Activated B cell treated with CpG ODN at 0.5 μM for 24 hours (primary cell): ENCODE results near the gene BZW2. TPM values are rescaled to one million over a fixed set of nuclear protein-coding genes. Genes with fewer than 3 reads are reported as not detected.

ENCODE experiments used
- ATAC-seq: fragments of 200-7000 bp; cut with Tn5 transposase; one replicate; pipeline ENCODE4 v1.10.0; 2021; ENCODE audit warnings: low read depth, mild to moderate bottlenecking, moderate library complexity
- CTCF ChIA-PET: fragments of 350-600 bp; sonication (Branson Sonifier 250); formaldehyde crosslinking; loops from one replicate; lab custom pipeline; 2021; ENCODE audit warnings: antibody characterized with exemption; lab: Charles Lee
- POLR2A ChIA-PET: fragments of 350-600 bp; sonication (Branson Sonifier 250); formaldehyde crosslinking; loops from one replicate; lab custom pipeline; 2021; ENCODE audit warnings: antibody characterized with exemption; lab: Charles Lee
- DNase-seq: peaks from one replicate; pipeline ENCODE4 v3.0.0; 2022
- H3K27ac Mint-ChIP-seq: one replicate; pipeline ENCODE4 v1.8.0; 2020; ENCODE audit warnings: mixed read lengths
- H3K27me3 Mint-ChIP-seq: one replicate; pipeline ENCODE4 v1.8.0; 2021; ENCODE audit warnings: mixed read lengths
- H3K36me3 Mint-ChIP-seq: one replicate; pipeline ENCODE4 v1.8.0; 2021; ENCODE audit warnings: low read depth, mixed read lengths
- H3K4me1 Mint-ChIP-seq: one replicate; pipeline ENCODE4 v1.8.0; 2021; ENCODE audit warnings: mixed read lengths
- H3K4me3 Mint-ChIP-seq: one replicate; pipeline ENCODE4 v1.8.0; 2020; ENCODE audit warnings: mild to moderate bottlenecking, mixed read lengths
- H3K9me3 Mint-ChIP-seq: one replicate; pipeline ENCODE4 v1.8.0; 2020; ENCODE audit warnings: mixed read lengths
- CTCF ChIP-seq: fragments of 200-600 bp; IDR thresholded peaks from one replicate; pipeline ENCODE4 v1.8.0; 2022; ENCODE audit warnings: antibody characterized with exemption, mild to moderate bottlenecking
- intact Hi-C: fragments of 100-400 bp; cut with micrococcal nuclease; formaldehyde crosslinking; loops from one replicate; pipeline ENCODE4 v1.15.1; 2024
- total RNA-seq: library from RNA; stranded (reverse); gene quantifications from 2 replicates; pipeline ENCODE4 v1.2.3, GENCODE V29; 2022

The BZW2 gene
- total RNA-seq, 1 donor from 2014 or later, result 47.2 TPM

DNA sequence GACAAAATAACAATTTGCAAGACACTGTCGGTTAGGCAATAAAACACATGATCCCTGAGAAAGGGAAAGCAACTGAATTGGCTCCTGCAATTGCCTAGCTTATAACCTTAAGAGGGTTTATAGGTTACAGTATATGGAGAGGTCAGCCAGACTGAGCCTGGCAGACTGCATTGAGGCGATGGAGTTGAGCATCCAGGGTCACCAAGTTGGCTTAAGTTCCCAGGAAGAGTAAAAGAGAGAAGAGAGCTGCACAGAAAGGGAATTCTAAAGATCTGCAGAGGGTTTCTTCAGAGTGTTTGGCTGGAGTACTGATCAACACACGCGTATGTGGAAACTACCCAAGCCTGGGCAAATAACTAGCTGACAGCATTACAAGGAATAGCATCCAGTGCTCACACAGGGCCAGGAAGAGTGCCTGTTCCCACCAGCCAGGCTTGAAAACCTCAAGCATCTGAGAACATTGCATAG lies 11.7 kb upstream of the BZW2 start:
- DNase-seq (no peak), ATAC-seq (no peak)
- intact Hi-C loops, result no loop called here
- no peak overlapping the region for H3K27ac Mint-ChIP-seq
- ChIA-PET CTCF (no interaction called here), POLR2A (interaction anchor here (0.7 kb wide), 1 partner anchor 12 kb away, joined by 4 read pairs; the partner anchor contains the start of gene BZW2)
- H3K27me3 Mint-ChIP-seq, result no peaks in the 10 kb centered on the region
- H3K36me3 Mint-ChIP-seq, result peaks cover 31% of the 10 kb centered on the region
- no peaks in the 10 kb centered on the region for H3K9me3 Mint-ChIP-seq
- H3K4me1 Mint-ChIP-seq, result no peaks in the 10 kb centered on the region
- TF ChIP-seq CTCF, result no peak
- no peak overlapping the region for H3K4me3 Mint-ChIP-seq

DNA sequence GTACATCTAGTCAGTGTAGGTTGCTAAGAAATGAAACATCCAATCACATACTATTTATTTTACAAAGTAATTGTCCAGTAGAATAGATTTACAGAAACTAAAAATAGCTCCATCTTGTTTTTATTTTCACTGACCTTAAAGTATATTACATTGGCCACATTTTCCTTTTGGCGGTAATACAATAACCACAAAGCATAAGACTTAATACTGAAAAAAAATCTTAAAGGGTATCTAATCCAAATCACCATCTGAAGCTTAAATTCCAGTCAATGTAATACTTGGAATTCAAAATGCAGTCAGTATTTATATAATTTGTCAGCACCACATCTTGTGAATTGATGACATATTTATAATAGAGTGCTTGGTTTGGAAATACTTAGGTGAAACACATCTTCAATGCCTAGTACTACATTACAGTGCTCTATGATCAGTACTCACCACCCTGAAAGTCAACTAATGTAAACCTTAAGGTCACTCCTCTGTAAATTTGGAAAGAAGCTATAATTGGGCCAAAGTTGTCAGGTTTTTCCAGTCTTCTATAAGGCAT lies 9.4 kb upstream of the BZW2 start:
- TF ChIP-seq CTCF, result no peak
- ChIA-PET CTCF (no interaction called here), POLR2A (interaction anchor here (1.6 kb wide), 1 partner anchor 9 kb away, joined by 6 read pairs; the partner anchor contains the start of genes ANKMY2 and BZW2)
- Mint-ChIP-seq H3K4me3 (no peak overlapping the region), H3K27me3 (no peaks in the 10 kb centered on the region), H3K27ac (no peak overlapping the region), H3K36me3 (peaks cover 28% of the 10 kb centered on the region), H3K9me3 (no peaks in the 10 kb centered on the region), H3K4me1 (no peaks in the 10 kb centered on the region)
- ATAC-seq (no peak), DNase-seq (no peak)
- intact Hi-C loops, result no loop called here

DNA sequence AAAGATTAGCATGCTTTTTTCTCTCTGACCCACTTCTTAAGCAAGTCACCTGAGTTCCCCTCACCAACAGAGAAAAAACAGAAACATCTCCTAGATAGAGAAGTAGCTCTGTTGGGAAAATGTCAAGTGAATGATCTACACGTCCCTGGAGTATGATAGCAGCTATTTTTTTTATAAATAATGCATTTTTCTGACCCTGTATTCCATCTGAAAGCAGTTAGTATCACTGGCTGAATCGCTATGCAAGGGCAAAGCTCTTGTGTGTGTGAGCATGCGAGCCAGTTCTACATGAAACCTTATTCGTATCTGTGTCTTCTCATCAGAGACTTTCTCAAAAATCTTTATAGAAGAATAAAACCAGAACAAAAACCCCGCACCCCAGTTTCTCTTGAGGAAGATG lies 8.6 kb upstream of the BZW2 start:
- ATAC-seq (no peak), DNase-seq (no peak)
- Mint-ChIP-seq H3K27ac (no peak overlapping the region), H3K4me1 (peaks cover 6% of the 10 kb centered on the region), H3K4me3 (no peak overlapping the region), H3K36me3 (peaks cover 25% of the 10 kb centered on the region), H3K9me3 (no peaks in the 10 kb centered on the region), H3K27me3 (no peaks in the 10 kb centered on the region)
- ChIA-PET CTCF (no interaction called here), POLR2A (interaction anchor here (1.6 kb wide), 1 partner anchor 8 kb away, joined by 6 read pairs; the partner anchor contains the start of genes ANKMY2 and BZW2)
- intact Hi-C loops, result no loop called here
- no peak for TF ChIP-seq CTCF

DNA sequence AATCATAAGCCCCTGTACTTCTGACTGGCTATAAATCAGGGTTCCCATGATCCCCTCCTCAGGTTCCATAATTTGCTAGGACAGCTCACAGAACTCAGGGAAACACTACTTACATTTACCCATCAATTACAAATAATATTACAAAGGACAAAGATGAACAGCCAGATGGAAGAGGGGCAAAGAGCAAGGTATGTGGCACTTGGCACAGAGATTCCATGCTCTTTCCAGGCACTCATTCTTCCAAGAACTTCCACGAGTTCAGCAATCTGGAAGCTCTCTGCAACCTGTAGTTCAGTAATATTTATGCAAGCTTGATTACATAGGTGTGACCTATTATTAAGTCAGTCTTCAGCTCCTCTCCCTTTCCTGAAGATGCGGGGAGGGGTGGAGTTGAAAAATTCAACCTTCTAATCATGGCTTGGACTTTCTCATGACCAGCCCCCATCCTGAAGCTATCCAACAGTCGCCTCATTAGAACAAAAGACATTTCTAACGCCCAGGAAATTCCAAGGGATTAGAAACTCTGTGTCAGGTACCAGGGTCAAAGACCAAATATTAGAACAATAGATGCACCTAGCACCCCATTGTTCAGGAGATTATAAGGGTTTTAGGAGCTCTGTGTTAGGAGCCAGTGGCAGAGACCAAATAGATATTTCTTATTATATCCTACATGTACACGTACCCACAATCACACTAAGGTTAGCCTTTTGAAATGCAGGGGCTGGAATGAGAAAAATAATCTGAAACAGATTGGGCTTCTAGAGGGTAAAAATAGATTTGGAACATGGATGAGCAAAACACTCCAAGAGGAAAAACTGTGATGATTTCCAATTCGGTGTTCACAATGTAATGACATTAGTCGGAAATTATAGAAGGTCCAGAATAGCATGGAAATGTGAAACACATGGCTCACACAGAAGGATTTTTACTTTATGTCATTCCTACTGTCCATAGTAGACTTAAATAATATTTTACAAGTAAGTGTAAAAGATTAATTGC lies 7.4 kb upstream of the BZW2 start:
- no peak overlapping the region for H3K27ac Mint-ChIP-seq
- peaks cover 25% of the 10 kb centered on the region for H3K36me3 Mint-ChIP-seq

More for the DNA sequence above, 7.4 kb upstream of the BZW2 start:
- Mint-ChIP-seq H3K9me3 (no peaks in the 10 kb centered on the region), H3K27me3 (no peaks in the 10 kb centered on the region), H3K4me1 (peaks cover 14% of the 10 kb centered on the region), H3K4me3 (no peak overlapping the region)
- POLR2A ChIA-PET, result no interaction called here
- intact Hi-C loops, result no loop called here
- ATAC-seq (no peak), DNase-seq (no peak)
- CTCF ChIA-PET, result no interaction called here
- no peak for TF ChIP-seq CTCF
